VCaP (cell line): Measurements from ENCODE around the gene ZKSCAN7.
A peak's percentile ranks its signal among the peaks of the same experiment; 100 is the strongest.
"Not testable (repeated sequence)": the region's sequence is repeated elsewhere in the genome, so short reads cannot be mapped to it uniquely, and the experiment has no call there.

Experiments
- H3K27ac ChIP-seq: fragments of 450-650 bp; 2 replicates; pipeline ENCODE4 v1.5.1; 2017
- CTCF ChIP-seq: fragments of 450-650 bp; conservative IDR thresholded peaks from 2 replicates; pipeline ENCODE4 v1.5.1; 2017; ENCODE audit warnings: mild to moderate bottlenecking, moderate library complexity

ZKSCAN7 gene

GRCh38 chr3:44535364-44535763 lies 19.6 kb upstream of the ZKSCAN7 start:
- no peak overlapping the region for H3K27ac ChIP-seq
- TF ChIP-seq CTCF, result no peak

- not testable (repeated sequence) for H3K27ac ChIP-seq
Observed at GRCh38 chr3:44544811-44545210, 10.2 kb upstream of the ZKSCAN7 start.

- TF ChIP-seq CTCF, result no peak
- H3K27ac ChIP-seq, result peak overlapping the region; percentile 90
Observed at GRCh38 chr3:44555723-44556122, 730 bp downstream of the ZKSCAN7 start.

GRCh38 chr3:44557074-44557473 lies 2.1 kb downstream of the ZKSCAN7 start:
- TF ChIP-seq CTCF, result no peak
- H3K27ac ChIP-seq, result no peak overlapping the region

- peak overlapping the region; percentile 56; the same call in 1 of the 2 replicates for H3K27ac ChIP-seq
- TF ChIP-seq CTCF, result no peak
Observed at GRCh38 chr3:44561076-44561475, 6.1 kb downstream of the ZKSCAN7 start.

GRCh38 chr3:44562147-44562546 lies 7.2 kb downstream of the ZKSCAN7 start:
- H3K27ac ChIP-seq, result no peak overlapping the region
- TF ChIP-seq CTCF, result no peak

- TF ChIP-seq CTCF, result no peak
- no peak overlapping the region for H3K27ac ChIP-seq
Observed at GRCh38 chr3:44568561-44568960, 13.6 kb downstream of the ZKSCAN7 start.

- no peak overlapping the region for H3K27ac ChIP-seq
- TF ChIP-seq CTCF, result no peak
Observed at GRCh38 chr3:44571024-44571423, 16.0 kb downstream of the ZKSCAN7 start.
